Endodermal cell (in vitro differentiated cells): ENCODE results near the gene PAXIP1. TPM values are rescaled to one million over a fixed set of nuclear protein-coding genes. Genes with fewer than 3 reads are reported as not detected.

ENCODE experiments used
- DNase-seq: peaks from one replicate; pipeline ENCODE4 v3.0.0-alpha.2; 2017
- H3K27ac ChIP-seq: 2 replicates; pipeline ENCODE4 v1.5.1; 2013; ENCODE audit warnings: mild to moderate bottlenecking, low read depth, low read length, moderate library complexity
- H3K27me3 ChIP-seq: 2 replicates; pipeline ENCODE4 v1.6.1; 2013; ENCODE audit warnings: mild to moderate bottlenecking, low read length, moderate library complexity; ENCODE audit not compliant: insufficient read depth, control insufficient read depth, poor library complexity, severe bottlenecking
- H3K36me3 ChIP-seq: 2 replicates; pipeline ENCODE4 v1.7.0; 2013; ENCODE audit warnings: mild to moderate bottlenecking, low read length, moderate library complexity; ENCODE audit not compliant: control insufficient read depth, insufficient read depth
- H3K4me1 ChIP-seq: one replicate; pipeline ENCODE4 v1.7.0; 2013; ENCODE audit warnings: low read length; ENCODE audit not compliant: control insufficient read depth, insufficient read depth
- H3K4me3 ChIP-seq: 2 replicates; pipeline ENCODE4 v1.5.1; 2013; ENCODE audit warnings: mild to moderate bottlenecking, low read length, moderate library complexity
- H3K9ac ChIP-seq: 2 replicates; pipeline ENCODE4 v1.6.1; 2013; ENCODE audit warnings: mild to moderate bottlenecking, low read length, moderate library complexity; ENCODE audit not compliant: poor library complexity, severe bottlenecking; ENCODE audit errors: extremely low read depth
- H3K9me3 ChIP-seq: 2 replicates; pipeline ENCODE4 v1.6.1; 2013; ENCODE audit warnings: mild to moderate bottlenecking, low read length, moderate library complexity; ENCODE audit not compliant: control insufficient read depth
- H3K27ac Mint-ChIP-seq: 2 replicates; pipeline ENCODE4 v1.8.0; 2020; ENCODE audit warnings: mixed read lengths
- H3K27me3 Mint-ChIP-seq: 2 replicates; pipeline ENCODE4 v1.8.0; 2021; ENCODE audit warnings: mild to moderate bottlenecking, mixed read lengths; ENCODE audit not compliant: insufficient read depth
- H3K36me3 Mint-ChIP-seq: 2 replicates; pipeline ENCODE4 v1.8.0; 2020; ENCODE audit warnings: low read depth, mixed read lengths
- H3K4me1 Mint-ChIP-seq: 2 replicates; pipeline ENCODE4 v1.8.0; 2020; ENCODE audit warnings: mixed read lengths
- H3K4me3 Mint-ChIP-seq: 2 replicates; pipeline ENCODE4 v1.8.0; 2020; ENCODE audit warnings: mild to moderate bottlenecking, moderate library complexity, mixed read lengths
- H3K9me3 Mint-ChIP-seq: 2 replicates; pipeline ENCODE4 v1.8.0; 2020; ENCODE audit warnings: mild to moderate bottlenecking, mixed read lengths
- CTCF ChIP-seq: fragments of 200-600 bp; sonication (generic); conservative IDR thresholded peaks from 2 replicates; pipeline ENCODE4 v1.5.0; 2021; ENCODE audit warnings: antibody characterized with exemption, mild to moderate bottlenecking
- WGBS, 2 experiments: methylation state at CpG; one replicate each; pipeline versions ENCODE4 v1.1.5 to v1.1.7; 2013; ENCODE audit warnings: missing lambda C conversion rate in 2 of 2, mixed read lengths in 1 of 2; ENCODE audit not compliant: insufficient coverage in 1 of 2, insufficient read length in 1 of 2; 5-methylcytosine and 5-hydroxymethylcytosine counted together
- total RNA-seq, 2 donors: library from RNA; stranded (reverse); fragmentation: NEBNext Ultra II Directional in 1 of 2; extraction: Animal tissue kit (Norgen Biotek cat#: 25700) in 1 of 2; gene quantifications; 2 replicates in 1 of 2; 3 replicates in 1 of 2; pipeline ENCODE4 v1.2.1, GENCODE V29; 2021

The PAXIP1 gene
- total RNA-seq, 2 donors from 2014 or later: 33.4 to 35.0 TPM

GRCh38 chr7:154947604-154948003 lies 55.3 kb downstream of the PAXIP1 start:
- Mint-ChIP-seq H3K27ac (no peak overlapping the region), H3K4me1 (no peaks in the 10 kb centered on the region), H3K9me3 (no peaks in the 10 kb centered on the region), H3K27me3 (no peaks in the 10 kb centered on the region), H3K36me3 (peaks cover 81% of the 10 kb centered on the region), H3K4me3 (no peak overlapping the region)
- 89 to 92% methylated on average over 5 of the region's 5 CpGs for WGBS, 2 experiments
- peaks cover 94% of the 10 kb centered on the region for H3K36me3 ChIP-seq
- no peaks in the 10 kb centered on the region for H3K9me3 ChIP-seq
- peak; percentile 60 for DNase-seq
- H3K9ac ChIP-seq: no peak overlapping the region
- no peaks in the 10 kb centered on the region for H3K27me3 ChIP-seq
- peak; percentile 70 for TF ChIP-seq CTCF
- H3K4me1 ChIP-seq: no peaks in the 10 kb centered on the region
- H3K27ac ChIP-seq: no peak overlapping the region
- H3K4me3 ChIP-seq: no peak overlapping the region

GRCh38 chr7:154946166-154946565 lies 56.8 kb downstream of the PAXIP1 start:
- no peak for TF ChIP-seq CTCF
- Histone ChIP-seq H3K4me3 (no peak overlapping the region), H3K9ac (no peak overlapping the region), H3K36me3 (peaks cover 80% of the 10 kb centered on the region), H3K27me3 (no peaks in the 10 kb centered on the region), H3K9me3 (no peaks in the 10 kb centered on the region), H3K27ac (no peak overlapping the region), H3K4me1 (no peaks in the 10 kb centered on the region)
- H3K9me3 Mint-ChIP-seq: peaks cover under 1% of the 10 kb centered on the region
- H3K4me1 Mint-ChIP-seq: no peaks in the 10 kb centered on the region
- H3K36me3 Mint-ChIP-seq: peaks cover 76% of the 10 kb centered on the region
- 95 to 97% methylated on average over 6 to 7 of the region's 7 CpGs for WGBS, 2 experiments
- DNase-seq: no peak
- H3K27me3 Mint-ChIP-seq: no peaks in the 10 kb centered on the region
- no peak overlapping the region for H3K27ac Mint-ChIP-seq
- no peak overlapping the region for H3K4me3 Mint-ChIP-seq

GRCh38 chr7:154943906-154944305 lies 59.0 kb downstream of the PAXIP1 start:
- H3K27me3 ChIP-seq: no peaks in the 10 kb centered on the region
- H3K27ac Mint-ChIP-seq: no peak overlapping the region
- no peaks in the 10 kb centered on the region for H3K4me1 Mint-ChIP-seq
- peaks cover 57% of the 10 kb centered on the region for H3K36me3 ChIP-seq
- no peak for TF ChIP-seq CTCF
- H3K36me3 Mint-ChIP-seq: peaks cover 66% of the 10 kb centered on the region
- no peaks in the 10 kb centered on the region for H3K27me3 Mint-ChIP-seq
- no peak overlapping the region for H3K9ac ChIP-seq
- peaks cover 10% of the 10 kb centered on the region for H3K9me3 ChIP-seq
- WGBS, 2 experiments: 87 to 93% methylated on average over 7 to 9 of the region's 9 CpGs
- no peak overlapping the region for H3K27ac ChIP-seq
- no peak overlapping the region for H3K4me3 ChIP-seq
- no peak overlapping the region for H3K4me3 Mint-ChIP-seq
- H3K4me1 ChIP-seq: no peaks in the 10 kb centered on the region
- DNase-seq: no peak
- H3K9me3 Mint-ChIP-seq: peaks cover 14% of the 10 kb centered on the region
